Heart right ventricle (tissue), 16 donors: ENCODE results near the gene CFAP298. TPM values are rescaled to one million over a fixed set of nuclear protein-coding genes. Genes with fewer than 3 reads are reported as not detected.

Source experiments
- ATAC-seq, 8 donors: fragments of 200-7000 bp; cut with Tn5 transposase; one replicate each; pipeline ENCODE4 v1.9.1; 2020; ENCODE audit warnings: mild to moderate bottlenecking in 8 of 8, moderate library complexity in 8 of 8, moderate number of reproducible peaks in 1 of 8
- DNase-seq, 2 donors: peaks; one replicate each; pipeline ENCODE4 v3.0.0-alpha.2; 2020
- H3K27ac ChIP-seq, 10 donors: fragments of 200-600 bp; sonication (generic) in 2 of 10; one replicate each; pipeline versions ENCODE4 v1.5.0 to v1.8.0; 2020 to 2022; ENCODE audit warnings: mild to moderate bottlenecking in 3 of 10
- H3K27me3 ChIP-seq, 7 donors: fragments of 200-600 bp; one replicate each; pipeline ENCODE4 v1.8.0; 2021 to 2022; ENCODE audit warnings: mild to moderate bottlenecking in 2 of 7
- H3K36me3 ChIP-seq, 9 donors: fragments of 200-600 bp; sonication (generic) in 1 of 9; one replicate each; pipeline versions ENCODE4 v1.5.0 to v1.8.0; 2020 to 2022; ENCODE audit warnings: mild to moderate bottlenecking in 2 of 9
- H3K4me1 ChIP-seq, 9 donors: fragments of 200-600 bp; sonication (generic) in 1 of 9; one replicate each; pipeline versions ENCODE4 v1.5.0 to v1.8.0; 2020 to 2022; ENCODE audit warnings: mild to moderate bottlenecking in 4 of 9
- H3K4me3 ChIP-seq, 10 donors: fragments of 200-600 bp; sonication (generic) in 2 of 10; one replicate each; pipeline versions ENCODE4 v1.5.0 to v1.8.0; 2020 to 2022; ENCODE audit warnings: mild to moderate bottlenecking in 7 of 10, moderate library complexity in 2 of 10
- H3K9me3 ChIP-seq, 11 donors: fragments of 200-600 bp in 10 of 11; sonication (generic) in 2 of 11; one replicate each; pipeline versions ENCODE4 v1.5.0 to v1.8.0; 2013 to 2022; ENCODE audit warnings: mild to moderate bottlenecking in 2 of 11, control low read depth in 1 of 11, moderate library complexity in 1 of 11
- CTCF ChIP-seq, 9 donors: fragments of 200-600 bp; sonication (generic) in 2 of 9; IDR thresholded peaks; one replicate each; pipeline versions ENCODE4 v1.5.0 to v1.8.0; 2021 to 2022; ENCODE audit warnings: antibody characterized with exemption in 9 of 9, mild to moderate bottlenecking in 5 of 9, moderate library complexity in 1 of 9
- WGBS, 2 donors: extraction: QIAGEN DNeasy Blood & Tissue Kit; methylation state at CpG; one replicate each; pipeline ENCODE4 v1.1.7; 2013; ENCODE audit warnings: inconsistent platforms in 1 of 2; 5-methylcytosine and 5-hydroxymethylcytosine counted together
- intact Hi-C, 10 donors: fragments of 100-400 bp; cut with DNase I; formaldehyde crosslinking; loops; one replicate each; pipeline versions ENCODE4 v1.11.1 to v1.14.2; 2022
- polyA plus RNA-seq, 2 donors: library from polyadenylated mRNA; stranded (reverse); fragments of 200-250 nt; gene quantifications; one replicate each; pipeline ENCODE4 v1.2.3, GENCODE V29; 2013
- total RNA-seq, 10 donors: library from RNA; stranded (reverse); fragmentation: NEBNext Ultra II Directional in 3 of 10; extraction: Animal tissue kit (Norgen Biotek cat#: 25700) in 3 of 10; gene quantifications; one replicate each; pipeline versions ENCODE4 v1.2.1 to v1.2.4, GENCODE V29; 2021 to 2023
- donor health status: Arrhythmogenic right ventricular cardiomyopathy.
- donor health status: ischemic (EF 13 %, LVEDD 7.1; RV severe dilation, severe dysfunction).
- donor health status: healthy with polysubstance abuse.
- donor health status: DM: no; HTN: yes; CAD: no.
- donor health status: DM: no; HTN: no; CAD: no.
- donor health status: ischemic (EF 25% LVEDD 6.9; RV normal size, moderate dysfunction).
- donor health status: ischemic (EF 25% LVEDD 5.7; RV mildly dilated, moderate dysfunction).
- donor health status: healthy.
- donor health status: DM: yes; HTN: yes; CAD: no.
- donor health status: Ischemic cardiomyopathy.
- donor health status: ischemic (EF 35%, LVEDD 5.7; RV mildly dilated, moderate dysfunction).
- donor health status: nonischemic (EF 11% LVEDD 7.7; RV severe dilation, severe dysfunction).
- donor health status: DM: yes; HTN: yes; CAD: no.
- donor health status: PGD.
- donor health status: ischemic (EF 29% LVEDD 5.4; RV normal size, mild dysfunction).
- donor health status: nonischemic (EF 23%, LVEDD 6.1; RV moderate dilation, normal function).

Gene CFAP298
- total and polyA plus RNA-seq, 12 donors: 15.8 to 40.6 (median 21.9) TPM

- no peak for DNase-seq
- no peak for ATAC-seq
- H3K4me1 ChIP-seq: no peaks in the 10 kb centered on the region
- no peaks in the 10 kb centered on the region for H3K9me3 ChIP-seq
- peaks cover 0 to 98% (median 9%) of the 10 kb centered on the region in 9 donors for H3K36me3 ChIP-seq
- intact Hi-C loops: loop anchor here in 1 of 10 donors (10.0 kb wide), 1 partner anchor 177 kb away; no protein-coding TSS in a partner anchor
- no peak overlapping the region for H3K4me3 ChIP-seq
- no peak for TF ChIP-seq CTCF (IDR thresholded peaks at IDR 0.05)
- H3K27me3 ChIP-seq: no peaks in the 10 kb centered on the region
- no peak overlapping the region for H3K27ac ChIP-seq
Measured at GRCh38 chr21:32648165-32648564, 36.0 kb upstream of the CFAP298 start.

GRCh38 chr21:32645261-32646182 lies 33.3 kb upstream of the CFAP298 start:
- TF ChIP-seq CTCF (IDR thresholded peaks at IDR 0.05): no peak
- intact Hi-C loops: loop anchor here in 1 of 10 donors (10.0 kb wide), 1 partner anchor 179 kb away; no protein-coding TSS in a partner anchor
- Histone ChIP-seq H3K27ac (no peak overlapping the region), H3K27me3 (no peaks in the 10 kb centered on the region), H3K4me3 (no peak overlapping the region), H3K4me1 (no peaks in the 10 kb centered on the region), H3K9me3 (no peaks in the 10 kb centered on the region), H3K36me3 (peaks cover 0 to 100% (median 12%) of the 10 kb centered on the region in 9 donors)
- no peak for ATAC-seq
- DNase-seq: no peak
- WGBS, 2 donors: 71 to 75% methylated on average over 19 of the region's 19 CpGs

GRCh38 chr21:32641710-32642698 lies 29.8 kb upstream of the CFAP298 start:
- Histone ChIP-seq H3K27me3 (no peaks in the 10 kb centered on the region), H3K36me3 (peaks cover 0 to 100% (median 37%) of the 10 kb centered on the region in 9 donors), H3K4me1 (no peaks in the 10 kb centered on the region), H3K9me3 (no peaks in the 10 kb centered on the region), H3K4me3 (no peak overlapping the region), H3K27ac (no peak overlapping the region)
- TF ChIP-seq CTCF (IDR thresholded peaks at IDR 0.05): no peak
- DNase-seq (no peak), ATAC-seq (no peak)
- 81 to 86% methylated on average over 10 of the region's 10 CpGs for WGBS, 2 donors
- intact Hi-C loops: loop anchor here in 1 of 10 donors (10.0 kb wide), 1 partner anchor 183 kb away; no protein-coding TSS in a partner anchor
